Endothelial cell of umbilical vein (primary cell): ENCODE results near the gene ARL8A. TPM values are rescaled to one million over a fixed set of nuclear protein-coding genes. Genes with fewer than 3 reads are reported as not detected.

Experiments used
- BruUV-seq: library from RNA; stranded (reverse); fragments of 400-500 nt; replicated peaks from 2 replicates; lab custom pipeline; 2021; lab: Mats Ljungman, UMichigan
- CTCF ChIA-PET: fragments of 300-600, 350-600 bp; sonication (Branson Sonifier 250); formaldehyde crosslinking; loops from one replicate; lab custom pipeline; 2021; ENCODE audit warnings: antibody characterized with exemption, inconsistent platforms; lab: Charles Lee
- POLR2A ChIA-PET: fragments of 300-600, 350-600 bp; sonication (Branson Sonifier 250); formaldehyde crosslinking; loops from one replicate; lab custom pipeline; 2021; ENCODE audit warnings: antibody characterized with exemption, inconsistent platforms; lab: Charles Lee
- DNase-seq: peaks from one replicate; pipeline ENCODE4 v3.0.0-alpha.2; 2011; ENCODE audit warnings: low read depth, low spot score
- FAIRE-seq: peaks from 2 replicates; lab custom pipeline; 2011; peaks lifted over from hg19 to GRCh38; lab: Jason Lieb, UNC
- H2AFZ ChIP-seq: 2 replicates; pipeline ENCODE4 v1.6.0; 2012; ENCODE audit warnings: low read depth, low read length, control low read depth, inconsistent platforms
- H3K27ac ChIP-seq: 2 replicates; pipeline ENCODE4 v1.5.1; 2011; ENCODE audit warnings: low read depth, mild to moderate bottlenecking, control low read depth, low read length, moderate library complexity; ENCODE audit not compliant: insufficient read depth
- H3K27me3 ChIP-seq, 2 experiments: 2 replicates each; pipeline versions ENCODE4 v1.6.0 to v1.6.1; 2011; ENCODE audit warnings: low read length in 2 of 2, mixed read lengths in 1 of 2; ENCODE audit not compliant: control insufficient read depth in 2 of 2, insufficient read depth in 2 of 2
- H3K36me3 ChIP-seq, 2 experiments: 2 replicates in 1 of 2; 3 replicates in 1 of 2; pipeline ENCODE4 v1.5.1; 2011; ENCODE audit warnings: low read length in 2 of 2, mild to moderate bottlenecking in 1 of 2, moderate library complexity in 1 of 2; ENCODE audit not compliant: control insufficient read depth in 2 of 2, insufficient read depth in 2 of 2; ENCODE audit errors: extremely low read depth in 1 of 2
- H3K4me1 ChIP-seq: 3 replicates; pipeline ENCODE4 v1.5.1; 2011; ENCODE audit warnings: mild to moderate bottlenecking, low read length; ENCODE audit not compliant: control insufficient read depth, insufficient read depth; ENCODE audit errors: extremely low read depth
- H3K4me2 ChIP-seq: 2 replicates; pipeline ENCODE4 v1.6.1; 2011; ENCODE audit warnings: low read length, control low read depth, mixed read lengths; ENCODE audit not compliant: insufficient read depth
- H3K4me3 ChIP-seq, 3 experiments: fragments of 200-600 bp in 1 of 3; sonication (generic), shearing (Covaris generic) in 1 of 3; replicated peaks in 1 of 3; 2 replicates each; pipeline ENCODE4 v1.5.1; 2011 to 2016; ENCODE audit warnings: control low read depth in 3 of 3, low read length in 3 of 3, mild to moderate bottlenecking in 2 of 3, inconsistent platforms in 1 of 3, low read depth in 1 of 3, moderate library complexity in 1 of 3; ENCODE audit not compliant: insufficient read depth in 1 of 3
- H3K79me2 ChIP-seq: 2 replicates; pipeline ENCODE4 v1.6.0; 2012; ENCODE audit warnings: low read length, inconsistent platforms; ENCODE audit not compliant: control insufficient read depth, insufficient read depth
- H3K9ac ChIP-seq: replicated peaks from 2 replicates; pipeline ENCODE3; 2011; ENCODE audit warnings: low read length, control low read depth; ENCODE audit not compliant: insufficient read depth; ENCODE audit errors: extremely low read depth
- H3K9me1 ChIP-seq: replicated peaks from 3 replicates; pipeline ENCODE4 v1.6.0; 2011; ENCODE audit warnings: mild to moderate bottlenecking, low read length; ENCODE audit not compliant: control insufficient read depth, insufficient read depth; ENCODE audit errors: extremely low read depth
- H3K9me3 ChIP-seq: replicated peaks from 2 replicates; pipeline ENCODE4 v1.5.1; 2012; ENCODE audit warnings: low read length, inconsistent platforms; ENCODE audit not compliant: control insufficient read depth, insufficient read depth
- H4K20me1 ChIP-seq: replicated peaks from 2 replicates; pipeline ENCODE3; 2011; ENCODE audit warnings: mild to moderate bottlenecking, low read length; ENCODE audit not compliant: control insufficient read depth, insufficient read depth; ENCODE audit errors: extremely low read depth
- EZH2 ChIP-seq: IDR thresholded peaks from 2 replicates; pipeline ENCODE4 v1.6.1; 2012; ENCODE audit warnings: borderline replicate concordance, low read depth, mild to moderate bottlenecking, moderate library complexity, low read length, inconsistent platforms; ENCODE audit not compliant: severe bottlenecking
- FOS ChIP-seq: IDR thresholded peaks from 2 replicates; pipeline ENCODE4 v1.6.1; 2011; ENCODE audit warnings: mild to moderate bottlenecking, low read length, moderate library complexity, borderline replicate concordance; ENCODE audit not compliant: insufficient read depth
- GATA2 ChIP-seq: IDR thresholded peaks from 2 replicates; pipeline ENCODE4 v1.7.0; 2011; ENCODE audit warnings: low read depth, mild to moderate bottlenecking, moderate library complexity, mixed read lengths, low read length; ENCODE audit not compliant: insufficient read length, insufficient read depth
- JUN ChIP-seq: IDR thresholded peaks from 2 replicates; pipeline ENCODE4 v1.6.1; 2011; ENCODE audit warnings: borderline replicate concordance, low read depth; ENCODE audit not compliant: insufficient read length, insufficient read depth
- MAX ChIP-seq: IDR thresholded peaks from 2 replicates; pipeline ENCODE4 v1.6.1; 2011; ENCODE audit not compliant: insufficient read depth, insufficient read length
- MYC ChIP-seq: IDR thresholded peaks from one replicate; pipeline ENCODE4 v1.6.1; 2011; ENCODE audit warnings: mild to moderate bottlenecking, low read depth, low read length
- POLR2A ChIP-seq: IDR thresholded peaks from 2 replicates; pipeline ENCODE4 v1.6.1; 2012; ENCODE audit warnings: low read depth, mild to moderate bottlenecking, control low read depth, low read length
- POLR2AphosphoS5 ChIP-seq: IDR thresholded peaks from 2 replicates; pipeline ENCODE4 v1.6.1; 2012; ENCODE audit warnings: low read depth, mild to moderate bottlenecking, control low read depth, low read length, moderate library complexity; ENCODE audit not compliant: insufficient read depth
- dilution Hi-C: fragments of 300-500 bp; cut with MboI; formaldehyde crosslinking; loops from one replicate; pipeline ENCODE4 v1.15.0; 2019; ENCODE audit warnings: low sequenced_read_pairs; ENCODE audit not compliant: extremely low pct_ligation_motif_present
- intact Hi-C: fragments of 100-400 bp; cut with micrococcal nuclease; formaldehyde crosslinking; loops from one replicate; pipeline ENCODE4 v1.10.0; 2022
- polyA plus RNA-seq, 4 experiments: library from polyadenylated mRNA; depleted of rRNA in 3 of 4; stranded (reverse) in 3 of 4; unstranded in 1 of 4; fragments of >200 nt; gene quantifications; 2 replicates each; pipeline versions ENCODE4 v1.2.1 to v1.2.3, GENCODE V29; 2011 to 2012; ENCODE audit warnings: missing spikeins in 1 of 4
- total RNA-seq: library from RNA; stranded (reverse); gene quantifications from 2 replicates; pipeline ENCODE4 v1.2.3, GENCODE V29; 2021
- TF ChIP-seq, protein P1 (sequence below), 2 donors: IDR thresholded peaks; 1 replicate in 1 of 2; 2 replicates in 1 of 2; pipeline ENCODE4 v1.5.1; 2011; ENCODE audit warnings: low read length in 2 of 2, mild to moderate bottlenecking in 2 of 2, moderate library complexity in 2 of 2, control low read depth in 1 of 2, inconsistent platforms in 1 of 2, low read depth in 1 of 2; ENCODE audit not compliant: insufficient read depth in 1 of 2; ENCODE audit errors: extremely low read depth in 1 of 2

Gene ARL8A
- total and polyA plus RNA-seq, 2 donors (not counting 3 experiments of a cell fraction or from before 2014, with no cell fraction given): 54.3 to 69.5 TPM

DNA sequence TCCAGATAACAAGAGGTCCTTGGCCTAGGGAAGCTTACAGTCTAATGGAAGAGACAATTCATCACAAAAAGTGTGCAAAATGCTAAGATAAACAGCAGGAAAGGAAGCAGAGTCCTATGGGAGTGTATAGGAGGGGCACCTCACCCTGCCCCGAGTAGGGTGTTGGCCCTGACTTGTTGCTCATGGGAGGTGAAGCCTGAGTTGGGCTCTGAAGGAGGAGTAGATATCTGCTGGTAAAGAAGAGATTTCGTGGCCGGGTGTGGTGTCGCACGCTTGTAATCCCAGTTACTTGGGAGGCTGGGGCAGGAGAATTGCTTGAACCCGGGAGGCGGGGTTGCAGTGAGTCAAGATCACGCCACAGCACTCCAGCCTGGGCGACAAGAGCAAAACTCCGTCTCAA lies 40.5 kb downstream of the ARL8A start:
- ChIA-PET POLR2A (no interaction called here), CTCF (no interaction called here)
- no peak overlapping the region for H3K4me3 ChIP-seq
- dilution Hi-C loops: no loop called here
- no peak for DNase-seq
- no peak overlapping the region for H2AFZ ChIP-seq
- no peaks in the 10 kb centered on the region for H3K9me1 ChIP-seq
- no peaks in the 10 kb centered on the region for H3K4me1 ChIP-seq
- H3K9ac ChIP-seq: no peak overlapping the region
- FAIRE-seq: no peak
- TF ChIP-seq, protein P1, sequence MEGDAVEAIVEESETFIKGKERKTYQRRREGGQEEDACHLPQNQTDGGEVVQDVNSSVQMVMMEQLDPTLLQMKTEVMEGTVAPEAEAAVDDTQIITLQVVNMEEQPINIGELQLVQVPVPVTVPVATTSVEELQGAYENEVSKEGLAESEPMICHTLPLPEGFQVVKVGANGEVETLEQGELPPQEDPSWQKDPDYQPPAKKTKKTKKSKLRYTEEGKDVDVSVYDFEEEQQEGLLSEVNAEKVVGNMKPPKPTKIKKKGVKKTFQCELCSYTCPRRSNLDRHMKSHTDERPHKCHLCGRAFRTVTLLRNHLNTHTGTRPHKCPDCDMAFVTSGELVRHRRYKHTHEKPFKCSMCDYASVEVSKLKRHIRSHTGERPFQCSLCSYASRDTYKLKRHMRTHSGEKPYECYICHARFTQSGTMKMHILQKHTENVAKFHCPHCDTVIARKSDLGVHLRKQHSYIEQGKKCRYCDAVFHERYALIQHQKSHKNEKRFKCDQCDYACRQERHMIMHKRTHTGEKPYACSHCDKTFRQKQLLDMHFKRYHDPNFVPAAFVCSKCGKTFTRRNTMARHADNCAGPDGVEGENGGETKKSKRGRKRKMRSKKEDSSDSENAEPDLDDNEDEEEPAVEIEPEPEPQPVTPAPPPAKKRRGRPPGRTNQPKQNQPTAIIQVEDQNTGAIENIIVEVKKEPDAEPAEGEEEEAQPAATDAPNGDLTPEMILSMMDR (IDR thresholded peaks at IDR 0.05; ENCODE audit: extremely low read depth in 1 of 2, insufficient read depth in 1 of 2, low read depth in 1 of 2, low read length in 2 of 2): no peak
- TF ChIP-seq GATA2: no peak
- no peak for TF ChIP-seq POLR2AphosphoS5
- no peak for TF ChIP-seq FOS
- no peak for TF ChIP-seq MYC
- no peak for TF ChIP-seq EZH2
- TF ChIP-seq MAX: no peak
- no peak for TF ChIP-seq POLR2A
- no peak for TF ChIP-seq JUN
- H3K27ac ChIP-seq: no peak overlapping the region
- no peaks in the 10 kb centered on the region for H3K9me3 ChIP-seq
- intact Hi-C loops: no loop called here
- no peaks in the 10 kb centered on the region for H3K27me3 ChIP-seq
- no peak overlapping the region for H3K4me2 ChIP-seq
- no peaks in the 10 kb centered on the region for H4K20me1 ChIP-seq
- no peaks in the 10 kb centered on the region for H3K36me3 ChIP-seq
- no TSS peak for BruUV-seq
- no peaks in the 10 kb centered on the region for H3K79me2 ChIP-seq
